Mesothelial cell of epicardium (in vitro differentiated cells): ENCODE data around the gene TRPM3. TPM values are rescaled to one million over a fixed set of nuclear protein-coding genes. Genes with fewer than 3 reads are reported as not detected.

ENCODE experiments used
- DNase-seq, 2 experiments: peaks; one replicate each; pipeline ENCODE4 v3.0.0; 2021; ENCODE audit warnings: low spot score in 2 of 2; ENCODE audit not compliant: unreplicated experiment in 2 of 2
- H3K27ac Mint-ChIP-seq: 2 replicates; pipeline ENCODE4 v1.8.0; 2021; ENCODE audit warnings: mixed read lengths
- H3K27me3 Mint-ChIP-seq: 2 replicates; pipeline ENCODE4 v1.8.0; 2021; ENCODE audit warnings: low read depth, mixed read lengths
- H3K36me3 Mint-ChIP-seq: 2 replicates; pipeline ENCODE4 v1.8.0; 2021; ENCODE audit warnings: mixed read lengths
- H3K4me1 Mint-ChIP-seq: 2 replicates; pipeline ENCODE4 v1.8.0; 2021; ENCODE audit warnings: mixed read lengths
- H3K4me3 Mint-ChIP-seq: 2 replicates; pipeline ENCODE4 v1.8.0; 2021; ENCODE audit warnings: mild to moderate bottlenecking, moderate library complexity, mixed read lengths
- H3K9me3 Mint-ChIP-seq: 2 replicates; pipeline ENCODE4 v1.8.0; 2021; ENCODE audit warnings: mixed read lengths
- CTCF ChIP-seq: fragments of 200-600 bp; sonication (generic); IDR thresholded peaks from one replicate; pipeline ENCODE4 v1.5.0; 2021; ENCODE audit warnings: antibody characterized with exemption; ENCODE audit not compliant: unreplicated experiment
- total RNA-seq: library from RNA; stranded (reverse); gene quantifications from 3 replicates; pipeline ENCODE4 v1.2.1, GENCODE V29; 2021

Gene TRPM3
- total RNA-seq, 1 donor from 2014 or later: 1.6 TPM

GRCh38 chr9:70893580-70894122, 227.8 kb downstream of the TRPM3 start:
- H3K27ac Mint-ChIP-seq: no peak overlapping the region
- no peaks in the 10 kb centered on the region for H3K36me3 Mint-ChIP-seq

GRCh38 chr9:70888471-70888870, 232.9 kb downstream of the TRPM3 start:
- no peak overlapping the region for H3K27ac Mint-ChIP-seq
- no peaks in the 10 kb centered on the region for H3K4me1 Mint-ChIP-seq
- peaks cover 2% of the 10 kb centered on the region for H3K27me3 Mint-ChIP-seq
- no peak for DNase-seq
- H3K4me3 Mint-ChIP-seq: no peak overlapping the region
- no peaks in the 10 kb centered on the region for H3K36me3 Mint-ChIP-seq
- no peaks in the 10 kb centered on the region for H3K9me3 Mint-ChIP-seq
- TF ChIP-seq CTCF: no peak

More at GRCh38 chr9:70893580-70894122, 227.8 kb downstream of the TRPM3 start:
- DNase-seq: no peak
- no peaks in the 10 kb centered on the region for H3K4me1 Mint-ChIP-seq
- no peaks in the 10 kb centered on the region for H3K27me3 Mint-ChIP-seq
- H3K4me3 Mint-ChIP-seq: no peak overlapping the region
- no peak for TF ChIP-seq CTCF
- H3K9me3 Mint-ChIP-seq: no peaks in the 10 kb centered on the region

GRCh38 chr9:70887826-70888225, 233.6 kb downstream of the TRPM3 start:
- H3K4me1 Mint-ChIP-seq: no peaks in the 10 kb centered on the region
- H3K4me3 Mint-ChIP-seq: no peak overlapping the region
- no peak for TF ChIP-seq CTCF
- peaks cover 2% of the 10 kb centered on the region for H3K27me3 Mint-ChIP-seq
- H3K9me3 Mint-ChIP-seq: no peaks in the 10 kb centered on the region
- DNase-seq: no peak
- no peaks in the 10 kb centered on the region for H3K36me3 Mint-ChIP-seq
- no peak overlapping the region for H3K27ac Mint-ChIP-seq

- H3K4me3 Mint-ChIP-seq: no peak overlapping the region
- no peaks in the 10 kb centered on the region for H3K36me3 Mint-ChIP-seq
- TF ChIP-seq CTCF: no peak
- H3K27ac Mint-ChIP-seq: no peak overlapping the region
- H3K27me3 Mint-ChIP-seq: peaks cover 4% of the 10 kb centered on the region
- no peaks in the 10 kb centered on the region for H3K9me3 Mint-ChIP-seq
- no peak for DNase-seq
- H3K4me1 Mint-ChIP-seq: no peaks in the 10 kb centered on the region
Measured at GRCh38 chr9:70883963-70884793, 237.2 kb downstream of the TRPM3 start.

- Mint-ChIP-seq H3K27me3 (peaks cover 4% of the 10 kb centered on the region), H3K9me3 (no peaks in the 10 kb centered on the region), H3K27ac (no peak overlapping the region), H3K4me1 (no peaks in the 10 kb centered on the region), H3K36me3 (no peaks in the 10 kb centered on the region), H3K4me3 (no peak overlapping the region)
- TF ChIP-seq CTCF: no peak
- DNase-seq: no peak
Measured at GRCh38 chr9:70883056-70883455, 238.4 kb downstream of the TRPM3 start.
